ENCODE data around the gene KDM6B.

The KDM6B gene

GRCh38 chr17:7822126-7822525 lies 11.9 kb upstream of the KDM6B start:
- no peak for DNase-seq

- no peak for DNase-seq
Observed at GRCh38 chr17:7823581-7824001, 10.4 kb upstream of the KDM6B start.

GRCh38 chr17:7824021-7824924 lies 9.7 kb upstream of the KDM6B start:
- DNase-seq, result no peak

GRCh38 chr17:7825206-7825990 lies 8.6 kb upstream of the KDM6B start:
- DNase-seq, result no peak

GRCh38 chr17:7830616-7831015 lies 3.4 kb upstream of the KDM6B start:
- no peak for DNase-seq

- no peak for DNase-seq
Observed at GRCh38 chr17:7831233-7831632, 2.8 kb upstream of the KDM6B start.

GRCh38 chr17:7832431-7832830 lies 1.6 kb upstream of the KDM6B start:
- no peak for DNase-seq

GRCh38 chr17:7833011-7833794 lies 814 bp upstream of the KDM6B start:
- DNase-seq, result no peak

GRCh38 chr17:7834542-7834956 lies 532 bp downstream of the KDM6B start:
- DNase-seq, result no peak

GRCh38 chr17:7834957-7835813 lies 1.2 kb downstream of the KDM6B start:
- peak; percentile 89 for DNase-seq

- peak; percentile 61 for DNase-seq
Observed at GRCh38 chr17:7835814-7836595, 2.0 kb downstream of the KDM6B start.

- peak; percentile 92 for DNase-seq
Observed at GRCh38 chr17:7836596-7837407, 2.8 kb downstream of the KDM6B start.

GRCh38 chr17:7837408-7838088 lies 3.5 kb downstream of the KDM6B start:
- DNase-seq, result no peak

GRCh38 chr17:7838090-7839075 lies 4.4 kb downstream of the KDM6B start:
- DNase-seq, result peak; percentile 46

- DNase-seq, result no peak
Observed at GRCh38 chr17:7839190-7839875, 5.3 kb downstream of the KDM6B start.

GRCh38 chr17:7839876-7840261 lies 5.9 kb downstream of the KDM6B start:
- DNase-seq, result no peak

- DNase-seq, result no peak
Observed at GRCh38 chr17:7840441-7840840, 6.4 kb downstream of the KDM6B start.

- no peak for DNase-seq
Observed at GRCh38 chr17:7840875-7841274, 6.9 kb downstream of the KDM6B start.
